Measurements from ENCODE around the gene NUDT16L1.

NUDT16L1 gene

DNA sequence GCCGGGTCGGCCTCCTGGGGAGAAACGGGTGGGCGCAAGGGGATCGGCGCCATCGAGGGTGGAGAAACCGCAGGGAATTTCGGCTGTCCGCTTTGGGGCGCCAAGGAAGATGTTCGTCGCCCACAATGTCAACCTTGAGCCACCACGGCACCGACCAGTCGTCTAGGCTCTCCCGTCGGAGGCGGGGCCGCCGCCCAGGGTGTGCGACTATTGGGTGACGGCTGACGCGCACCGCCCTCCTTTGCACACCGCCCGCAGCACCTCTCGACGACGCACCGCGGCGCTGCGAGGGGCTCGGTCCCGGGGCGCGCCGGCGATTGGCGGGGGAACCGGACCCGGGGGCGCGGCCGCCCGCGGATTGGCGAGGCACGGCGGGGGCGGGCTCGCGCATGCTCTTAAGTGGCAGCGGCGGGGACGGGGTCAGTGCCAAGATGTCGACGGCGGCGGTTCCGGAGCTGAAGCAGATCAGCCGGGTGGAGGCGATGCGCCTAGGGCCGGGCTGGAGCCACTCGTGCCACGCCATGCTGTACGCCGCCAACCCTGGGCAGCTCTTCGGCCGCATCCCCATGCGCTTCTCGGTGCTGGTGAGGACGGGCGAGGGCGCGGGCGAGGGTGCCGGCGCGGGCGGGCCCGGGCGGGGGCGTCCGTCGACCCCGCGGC, at the start of gene NUDT16L1:
NUDT16L1 (plus strand) TSS at position 267 of the 660 bp plus-strand sequence; CDS start at position 432, 165 bp downstream.
- DNase-seq (ENCODE audit: insufficient read length, low spot score), result peak; percentile 97
- FAIRE-seq, result peak; percentile 100

DNA sequence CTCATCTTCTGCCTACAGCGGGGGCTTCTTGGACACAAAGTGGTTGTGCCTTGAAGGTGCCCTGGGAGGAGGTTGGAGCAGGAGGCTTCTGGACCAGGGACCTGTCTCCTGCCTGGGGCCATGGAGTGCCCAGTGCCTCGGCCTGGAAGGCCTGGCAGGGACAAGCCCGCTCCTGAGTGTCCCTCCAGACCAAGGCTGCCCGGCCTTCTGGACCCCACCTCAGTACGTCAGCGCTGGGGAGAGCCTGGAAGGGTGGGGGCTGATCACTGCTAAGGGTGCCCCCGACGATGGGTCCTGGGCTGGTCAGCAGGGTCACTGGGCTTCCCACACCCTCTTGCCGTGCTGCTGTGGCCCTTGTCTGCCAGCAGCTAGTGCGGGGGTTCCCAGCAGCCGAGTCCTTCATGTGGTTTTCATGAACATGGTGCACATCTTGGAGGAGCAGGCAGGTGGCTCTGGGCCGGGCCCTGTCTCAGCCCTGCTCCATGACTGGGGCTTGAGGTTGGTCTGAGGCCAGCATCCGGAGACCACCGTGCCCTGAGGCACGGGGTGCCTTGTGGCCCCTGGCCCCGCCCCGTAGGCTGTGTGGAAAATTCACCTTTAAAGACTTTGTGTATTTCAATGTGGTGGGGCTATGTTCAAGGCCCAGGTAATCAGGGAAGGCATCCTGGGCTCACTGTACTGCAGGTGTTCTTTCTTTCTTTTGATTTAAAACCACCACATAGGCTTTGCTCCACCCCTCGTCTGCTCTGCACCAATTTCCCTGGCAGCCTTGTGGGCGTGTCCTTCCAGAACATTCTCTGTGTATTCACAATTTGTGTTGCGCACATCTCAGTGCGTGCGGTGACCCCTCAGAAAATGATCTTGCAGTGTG, 46.4 kb upstream of the NUDT16L1 start:
- DNase-seq (ENCODE audit: insufficient read length, low spot score) (no peak), FAIRE-seq (no peak)

DNA sequence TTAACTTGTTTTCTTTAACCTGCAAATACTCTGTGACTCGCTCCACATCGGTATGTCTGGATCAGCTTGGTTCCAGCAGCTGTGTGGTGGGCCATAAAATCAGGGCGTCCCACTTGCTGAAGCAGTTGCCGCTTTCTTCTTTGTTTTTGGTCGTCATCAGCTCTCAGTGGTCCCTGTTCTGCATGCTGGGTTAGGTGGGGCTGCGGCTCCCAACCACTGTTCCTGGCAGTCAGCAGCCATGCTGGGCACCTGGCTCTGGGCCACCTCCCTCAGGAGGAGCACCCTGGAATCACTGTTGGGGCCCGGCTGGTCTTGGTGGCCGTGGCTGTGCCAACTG, 45.8 kb upstream of the NUDT16L1 start:
- FAIRE-seq (no peak), DNase-seq (ENCODE audit: insufficient read length, low spot score) (no peak)

DNA sequence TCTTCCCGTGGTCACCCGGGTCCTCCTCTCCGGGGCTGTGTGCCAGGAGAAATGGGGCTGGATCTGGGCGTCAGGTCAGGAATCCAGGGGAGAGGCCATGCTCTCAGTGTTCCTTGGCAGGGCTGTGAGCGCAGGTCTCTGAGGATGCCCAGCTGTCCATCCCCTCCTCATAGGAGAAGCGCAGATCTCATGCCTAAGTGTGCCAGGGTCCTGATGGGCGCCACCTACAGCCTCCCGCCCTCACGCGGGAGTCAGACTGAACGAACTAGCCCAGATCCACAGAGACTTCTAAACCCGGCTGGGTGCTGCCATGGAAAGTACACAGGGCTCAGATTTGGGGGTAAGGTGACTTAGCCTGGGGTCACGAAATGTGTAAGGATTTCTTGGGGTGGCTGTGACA, 44.4 kb upstream of the NUDT16L1 start:
- FAIRE-seq (no peak), DNase-seq (ENCODE audit: insufficient read length, low spot score) (no peak)

DNA sequence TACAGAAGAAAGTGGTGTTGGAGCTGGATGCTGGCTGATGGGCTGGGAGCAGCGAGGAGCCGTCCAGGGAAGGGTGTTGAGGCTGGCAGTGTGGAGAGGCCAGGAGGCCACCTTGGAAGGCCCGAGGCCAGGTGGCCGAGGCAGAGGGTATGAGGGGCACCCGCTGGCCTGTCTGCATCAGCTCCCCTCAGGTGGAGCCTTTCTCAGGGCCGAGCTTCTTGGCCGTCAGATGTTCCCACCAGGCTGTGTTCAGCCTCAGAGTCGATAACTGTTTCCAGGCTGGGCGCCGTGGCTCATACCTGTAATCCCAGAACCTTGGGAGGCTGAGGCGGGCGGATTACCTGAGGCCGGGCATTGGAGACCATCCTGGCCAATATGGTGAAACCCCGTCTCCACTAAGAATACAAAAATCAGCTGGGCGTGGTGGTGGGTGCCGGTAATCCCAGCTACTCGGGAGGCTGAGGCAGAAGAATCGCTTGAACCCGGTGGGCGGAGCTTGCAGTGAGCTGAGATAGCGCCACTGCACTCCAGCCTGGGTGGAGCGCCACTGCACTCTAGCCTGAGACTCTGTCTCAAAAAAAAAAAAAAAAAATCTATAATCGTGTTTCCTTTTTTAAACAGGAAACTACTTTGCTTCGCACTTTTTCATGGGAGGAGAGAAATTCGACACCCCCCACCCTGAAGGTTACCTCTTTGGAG, 43.5 kb upstream of the NUDT16L1 start:
- no peak for DNase-seq (ENCODE audit: insufficient read length, low spot score)
- FAIRE-seq, result no peak

DNA sequence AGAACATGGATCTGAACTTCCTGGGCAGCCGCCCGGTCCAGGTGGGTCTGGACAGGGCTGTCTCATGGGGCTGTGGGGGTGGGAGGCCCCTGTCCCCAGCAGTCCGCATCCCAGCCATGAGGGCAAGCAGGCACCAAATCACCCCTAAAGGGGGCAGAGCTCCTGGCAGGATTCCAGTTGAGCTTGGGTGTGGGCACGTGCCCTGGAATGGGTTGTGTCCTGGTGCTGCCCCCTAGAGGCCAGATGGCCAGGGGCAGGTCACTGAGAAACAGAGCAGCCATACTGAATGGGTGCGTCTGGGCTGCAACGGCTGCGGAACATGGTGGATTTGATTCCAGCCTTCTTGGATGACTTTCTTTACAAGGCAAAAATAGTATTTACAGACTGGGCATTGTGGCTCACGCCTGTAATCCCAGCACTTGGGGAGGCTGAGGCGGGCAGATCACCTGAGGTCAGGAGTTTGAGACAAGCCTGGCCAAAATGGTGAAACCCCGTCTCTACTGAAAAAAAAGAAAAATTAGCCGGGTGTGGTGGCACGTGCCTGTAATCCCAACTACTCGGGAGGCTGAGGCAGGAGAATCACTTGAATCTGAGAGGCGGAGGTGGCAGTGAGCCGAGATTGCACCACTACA, 42.8 kb upstream of the NUDT16L1 start:
- peak; percentile 40 for FAIRE-seq
- DNase-seq (ENCODE audit: insufficient read length, low spot score), result peak; percentile 71

DNA sequence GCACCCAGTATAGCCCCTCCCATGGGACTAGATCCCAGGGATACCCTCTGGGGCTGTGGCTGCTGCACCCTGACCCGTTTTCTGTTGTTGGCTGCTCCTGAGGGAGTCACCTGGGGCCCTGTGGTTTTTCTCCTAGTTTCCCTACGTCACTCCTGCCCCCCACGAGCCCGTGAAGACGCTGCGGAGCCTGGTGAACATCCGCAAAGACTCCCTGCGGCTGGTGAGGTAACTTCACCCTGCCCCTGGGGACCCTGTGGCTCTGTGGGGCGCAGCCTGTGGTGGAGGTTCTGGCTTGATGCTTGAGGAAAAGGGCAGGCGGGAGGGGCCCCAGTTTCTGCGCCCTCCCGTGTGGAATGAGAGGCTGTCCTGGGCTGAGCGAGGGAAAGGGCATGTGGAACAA, 41.5 kb upstream of the NUDT16L1 start:
- DNase-seq (ENCODE audit: insufficient read length, low spot score), result no peak
- FAIRE-seq, result no peak

DNA sequence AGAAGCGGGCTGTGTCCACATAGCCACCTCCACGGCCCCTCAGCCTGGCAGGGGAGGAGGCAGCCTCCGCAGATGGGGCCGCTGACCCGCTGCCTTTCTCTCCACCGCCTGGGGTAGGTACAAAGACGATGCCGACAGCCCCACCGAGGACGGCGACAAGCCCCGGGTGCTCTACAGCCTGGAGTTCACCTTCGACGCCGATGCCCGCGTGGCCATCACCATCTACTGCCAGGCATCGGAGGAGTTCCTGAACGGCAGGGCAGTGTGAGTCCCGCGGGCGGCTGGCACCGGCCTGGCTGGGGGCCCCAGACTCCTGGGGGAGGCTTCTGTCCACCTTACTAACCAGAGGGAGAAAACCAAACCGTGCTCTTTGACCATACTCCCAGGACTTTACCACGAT, 40.8 kb upstream of the NUDT16L1 start:
- DNase-seq (ENCODE audit: insufficient read length, low spot score), result no peak
- no peak for FAIRE-seq

DNA sequence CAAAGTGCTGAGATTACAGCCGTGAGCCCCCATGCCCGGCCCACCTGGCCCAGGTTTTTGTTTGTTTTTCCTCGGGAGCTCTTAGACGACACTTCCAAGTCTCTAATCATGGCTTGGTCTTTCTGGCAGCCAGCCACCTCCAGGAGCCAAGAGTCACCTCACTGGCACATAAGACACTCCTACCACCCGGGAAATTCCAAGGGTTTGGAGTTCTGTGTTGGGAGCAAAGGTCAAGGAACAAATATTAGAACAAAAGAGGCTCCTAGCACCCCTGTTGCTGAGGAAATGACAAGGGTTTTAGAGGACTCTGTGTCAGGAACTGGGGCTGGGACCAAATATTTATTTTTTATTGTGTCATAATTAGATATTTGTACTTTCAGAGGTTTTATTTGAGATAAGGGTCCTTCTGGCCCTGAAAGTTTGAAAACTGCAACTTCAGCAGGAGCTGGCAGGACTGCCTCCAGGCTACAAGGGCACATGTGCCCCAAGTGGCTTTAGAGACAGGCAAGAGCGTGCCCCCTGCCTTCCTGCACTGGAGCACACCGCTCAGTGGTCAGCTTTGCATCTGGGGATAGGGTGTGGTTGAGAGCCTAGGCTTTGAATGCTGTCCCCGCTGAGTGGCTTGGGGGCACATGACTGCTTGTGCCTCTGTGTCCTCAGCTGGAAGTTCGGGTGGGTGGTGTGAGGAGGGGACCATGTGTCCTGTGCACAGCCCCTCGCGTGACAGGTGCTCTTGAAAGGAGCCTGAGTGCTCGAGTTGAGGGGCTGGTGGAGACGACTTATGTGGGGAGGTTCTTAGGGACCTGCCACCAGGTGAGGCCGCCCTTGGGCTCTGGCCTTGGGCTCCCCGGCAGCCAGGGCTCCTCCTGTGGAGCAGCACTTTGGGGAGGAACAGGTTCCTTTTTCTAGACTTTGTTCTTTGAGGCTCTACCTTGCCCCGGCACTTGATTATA, 39.1 kb upstream of the NUDT16L1 start:
- no peak for DNase-seq (ENCODE audit: insufficient read length, low spot score)
- no peak for FAIRE-seq

DNA sequence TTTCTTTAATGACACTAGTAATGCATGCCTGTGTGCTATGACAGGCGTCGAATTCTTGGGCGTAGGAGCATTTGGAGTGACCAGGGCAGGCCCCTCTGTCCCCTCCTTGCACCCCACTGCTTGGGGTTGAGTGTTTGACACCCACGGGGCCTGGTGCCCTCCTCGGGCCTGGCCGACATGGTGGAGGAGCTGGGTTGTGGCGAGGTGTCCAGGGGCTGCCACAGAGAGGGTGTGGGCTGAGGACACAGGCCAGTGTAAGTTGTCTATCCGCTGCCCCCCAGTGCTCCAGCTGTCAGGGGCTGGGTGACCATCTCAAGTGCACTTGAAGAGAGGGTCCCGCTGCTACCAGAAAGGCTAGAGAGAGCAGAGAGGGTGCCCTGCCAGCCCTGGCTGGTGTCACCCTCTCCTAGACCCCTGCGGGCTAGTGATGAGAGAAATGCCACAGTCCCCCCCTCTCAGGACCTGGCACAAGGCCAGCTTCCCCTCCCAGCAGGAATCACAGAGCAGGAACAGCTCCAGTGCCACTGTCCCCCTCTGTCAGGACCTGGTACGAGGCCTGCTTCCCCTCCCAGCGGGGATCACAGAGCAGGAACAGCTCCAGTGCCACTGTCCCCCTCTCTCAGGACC, 38.3 kb upstream of the NUDT16L1 start:
- DNase-seq (ENCODE audit: insufficient read length, low spot score) (no peak), FAIRE-seq (no peak)

DNA sequence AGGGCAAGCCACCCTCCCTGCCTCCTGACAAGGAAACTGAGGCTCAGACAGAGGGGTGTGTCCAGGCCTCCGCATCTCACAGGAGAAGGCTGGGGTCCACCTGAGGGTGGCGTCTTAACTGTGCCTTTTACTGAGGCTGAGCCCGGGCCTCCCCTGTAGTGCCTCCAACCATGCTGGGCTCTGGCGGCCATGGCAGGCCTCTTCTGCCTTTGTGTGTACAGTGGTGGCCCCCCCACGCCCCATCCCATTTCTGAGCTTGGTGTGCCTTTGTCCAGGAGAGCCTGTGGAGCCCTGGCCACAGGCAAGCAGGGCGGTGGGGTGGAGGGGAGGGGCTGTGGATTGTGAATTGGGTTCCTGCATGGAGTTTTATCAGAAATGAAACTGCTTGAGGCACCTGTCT, 37.6 kb upstream of the NUDT16L1 start:
- FAIRE-seq, result no peak
- no peak for DNase-seq (ENCODE audit: insufficient read length, low spot score)

DNA sequence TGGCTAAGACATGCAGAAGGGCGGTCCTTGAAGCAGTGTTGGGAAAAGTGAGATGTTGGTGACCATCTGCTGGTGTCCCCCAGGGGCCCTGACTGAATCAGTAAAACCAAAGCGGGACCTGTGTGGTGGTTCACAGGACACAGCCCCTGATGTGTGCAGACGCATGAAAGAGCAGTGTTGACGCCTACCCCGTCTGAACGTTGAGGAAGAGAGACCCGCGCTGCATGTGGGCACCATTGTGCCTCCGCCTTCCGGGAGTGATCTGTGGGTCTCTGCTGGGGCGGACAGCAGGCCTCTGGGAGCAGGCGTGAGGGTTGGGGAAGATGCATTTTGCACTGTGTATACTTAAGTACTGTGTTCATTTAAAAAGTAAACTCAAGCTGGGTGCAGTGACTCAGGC, 37.1 kb upstream of the NUDT16L1 start:
- FAIRE-seq (no peak), DNase-seq (ENCODE audit: insufficient read length, low spot score) (no peak)

DNA sequence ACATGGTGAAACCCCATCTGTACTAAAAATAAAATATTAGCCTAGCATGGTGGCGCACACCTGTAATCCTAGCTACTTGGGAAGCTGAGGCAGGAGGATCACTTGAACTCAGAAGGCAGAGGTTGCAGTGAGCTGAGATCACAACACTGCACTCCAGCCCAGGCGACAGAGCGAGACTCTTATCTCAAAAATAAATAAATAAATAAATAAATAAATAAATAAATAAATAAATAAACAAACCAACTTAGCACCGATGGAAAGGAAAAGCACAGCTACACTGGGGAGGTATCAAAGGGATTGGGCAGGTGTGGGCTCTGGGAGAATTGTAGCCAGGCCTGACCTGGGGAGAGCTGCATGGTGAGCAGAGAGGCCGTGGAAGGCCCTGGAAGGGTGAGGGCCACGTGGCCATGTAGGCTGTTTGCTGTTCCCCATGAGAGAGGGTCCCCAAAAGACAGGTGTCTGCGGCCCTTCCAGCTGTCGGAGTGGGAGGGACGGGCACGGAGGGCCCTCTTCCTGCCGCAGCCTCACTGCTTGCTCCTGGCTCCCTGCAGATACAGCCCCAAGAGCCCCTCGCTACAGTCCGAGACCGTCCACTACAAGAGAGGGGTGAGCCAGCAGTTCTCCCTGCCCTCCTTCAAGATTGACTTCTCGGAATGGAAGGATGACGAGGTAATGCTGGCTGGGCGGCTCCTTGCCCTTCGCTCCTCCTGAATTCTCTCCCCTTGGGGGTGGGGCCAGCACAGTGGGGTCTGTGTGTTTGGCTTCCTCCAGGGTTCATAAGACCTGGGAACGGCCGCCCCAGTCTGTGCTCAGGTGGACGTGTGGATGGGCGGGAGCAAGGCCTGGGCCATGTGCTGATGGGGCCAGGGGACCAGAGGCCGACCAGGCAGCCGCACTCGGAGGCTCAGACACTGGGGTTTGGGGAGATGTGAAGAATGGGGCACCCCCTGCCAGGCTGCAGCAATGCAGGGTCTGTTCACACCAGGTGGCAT, 36.4 kb upstream of the NUDT16L1 start:
- no peak for DNase-seq (ENCODE audit: insufficient read length, low spot score)
- FAIRE-seq, result no peak

DNA sequence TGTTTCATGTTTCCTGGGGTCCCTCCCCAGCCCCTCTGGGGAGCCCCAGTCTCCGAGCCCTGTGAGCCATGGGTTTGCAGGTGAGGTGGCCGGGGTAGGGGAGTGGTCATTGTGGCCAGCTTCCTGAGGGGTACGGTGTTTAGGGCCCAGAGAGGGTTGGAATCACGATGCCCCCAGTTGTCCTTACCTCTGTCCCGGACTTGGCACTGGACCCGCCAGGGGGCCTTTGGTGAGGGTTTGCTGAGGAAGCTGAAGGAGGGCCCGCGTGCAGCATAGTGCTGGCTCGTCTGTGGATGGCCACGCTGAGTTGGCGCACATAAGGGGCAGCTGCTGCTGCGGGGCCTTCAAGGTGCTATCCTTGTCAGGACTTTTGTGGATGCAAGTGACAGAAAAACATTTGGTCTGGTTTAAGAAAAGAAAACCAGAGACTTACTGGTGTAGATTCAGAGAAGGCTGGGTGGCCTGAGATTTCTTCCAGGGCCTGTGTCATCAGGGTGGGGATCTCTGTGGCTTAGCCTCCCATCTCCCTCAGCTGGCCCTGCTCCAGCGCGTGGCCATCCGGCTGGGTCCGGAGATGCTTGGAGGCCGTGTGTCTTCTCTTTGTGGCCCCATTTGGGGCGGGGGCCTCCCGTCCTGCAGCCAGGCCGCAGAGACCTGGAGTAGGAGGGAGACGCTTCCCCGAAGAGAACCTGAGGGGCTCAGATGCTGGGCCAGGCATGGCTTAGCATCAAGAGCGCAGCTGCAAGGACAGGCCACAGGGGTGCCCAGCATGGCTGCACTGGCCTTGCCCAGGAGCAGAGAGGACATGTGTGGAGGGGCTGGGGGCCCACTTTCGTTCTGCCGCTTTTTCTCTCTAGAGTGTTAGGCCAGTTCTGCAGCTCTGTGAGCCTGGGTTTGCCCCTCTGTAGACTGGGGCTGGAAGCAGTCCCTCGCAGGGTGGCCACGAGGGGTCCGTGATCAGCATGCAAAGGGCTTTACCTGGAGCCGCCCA, 33.7 kb upstream of the NUDT16L1 start:
- no peak for DNase-seq (ENCODE audit: insufficient read length, low spot score)
- FAIRE-seq, result no peak

DNA sequence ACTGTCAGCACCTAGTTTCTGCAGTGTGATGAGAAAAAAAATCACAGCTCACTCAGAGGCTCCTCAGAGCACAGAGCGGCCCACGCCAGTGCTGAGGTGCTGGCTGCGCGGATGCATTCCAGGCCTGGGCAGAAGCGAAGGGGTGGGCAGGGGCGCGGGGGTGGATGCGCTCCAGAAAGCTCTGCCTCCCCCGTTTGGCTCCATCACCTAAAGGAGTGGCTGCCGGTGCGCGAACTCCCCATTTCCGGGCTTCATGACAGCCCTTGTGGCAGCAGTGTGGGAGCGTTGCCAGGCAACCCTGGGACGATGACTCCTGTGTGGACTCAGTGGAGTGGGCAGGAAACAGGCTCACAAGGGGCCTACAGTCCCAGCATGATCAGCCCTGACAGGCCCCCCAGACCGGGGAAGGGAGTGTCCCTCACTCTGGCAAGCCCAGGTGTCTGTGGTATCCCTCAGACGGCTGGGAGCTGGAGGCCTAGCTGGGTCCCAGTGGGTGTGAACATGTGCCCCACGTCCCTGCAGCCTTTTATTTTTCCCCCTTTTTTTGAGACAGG, 32.8 kb upstream of the NUDT16L1 start:
- FAIRE-seq (no peak), DNase-seq (ENCODE audit: insufficient read length, low spot score) (no peak)

DNA sequence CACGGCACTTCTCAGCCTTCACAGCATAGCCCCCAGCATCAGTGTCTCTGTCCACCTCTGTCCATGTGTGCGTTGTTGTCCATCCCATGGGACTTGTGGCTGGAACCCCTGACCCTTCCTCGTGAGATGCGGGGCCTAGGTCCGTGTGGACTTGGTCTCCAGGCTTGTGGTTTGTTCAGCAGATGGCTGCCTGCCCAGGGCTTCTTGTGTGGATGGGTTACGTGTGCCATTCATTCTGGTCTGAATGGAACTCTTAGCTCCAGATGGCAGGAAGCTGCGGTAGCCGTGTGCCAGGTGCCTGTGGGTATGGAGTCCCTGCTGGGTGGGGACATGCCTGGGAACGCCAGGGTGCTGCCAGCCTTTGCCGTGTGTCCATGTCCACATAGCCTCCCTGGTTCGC, 31.7 kb upstream of the NUDT16L1 start:
- FAIRE-seq (no peak), DNase-seq (ENCODE audit: insufficient read length, low spot score) (no peak)

DNA sequence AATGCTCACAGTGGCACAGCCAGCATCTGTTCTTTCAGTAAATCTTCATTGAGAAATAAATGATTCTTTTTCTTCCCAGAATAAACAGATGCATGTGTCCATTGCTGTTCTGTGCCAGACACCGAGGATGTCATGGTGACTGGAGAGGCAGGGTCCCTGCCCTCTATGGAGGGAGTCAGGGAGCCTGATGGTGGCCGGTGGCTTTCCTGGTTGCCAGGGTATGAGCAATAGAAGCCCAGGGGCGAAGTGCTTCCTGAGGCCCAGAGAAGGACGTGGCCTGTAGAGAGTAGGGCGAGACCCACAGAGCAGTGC, 29.9 kb upstream of the NUDT16L1 start:
- no peak for DNase-seq (ENCODE audit: insufficient read length, low spot score)
- FAIRE-seq, result no peak

Data from HTR-8/SVneo (cell line).